Heart left ventricle (tissue), 13 donors: ENCODE data around the gene MEST.

ENCODE experiments used
- POLR2A ChIP-seq, 2 donors: fragments of 450-650 bp; IDR thresholded peaks; one replicate each; pipeline ENCODE4 v1.6.1; 2017; ENCODE audit warnings: antibody characterized with exemption in 2 of 2, mild to moderate bottlenecking in 2 of 2, moderate library complexity in 2 of 2
- TF ChIP-seq, protein P1 (sequence below), 12 donors: fragments of 200-600 bp; sonication (generic) in 4 of 12; IDR thresholded peaks; one replicate each; pipeline versions ENCODE4 v1.5.0 to v1.8.0; 2018 to 2022; ENCODE audit warnings: antibody characterized with exemption in 12 of 12, mild to moderate bottlenecking in 5 of 12
- donor health status: ischemic (EF 13 %, LVEDD 7.1; RV severe dilation, severe dysfunction).
- donor health status: DM: no; HTN: yes; CAD: no.
- donor health status: DM: no; HTN: no; CAD: no.
- donor health status: ischemic (EF 25% LVEDD 6.9; RV normal size, moderate dysfunction).
- donor health status: ischemic (EF 25% LVEDD 5.7; RV mildly dilated, moderate dysfunction).
- donor health status: ischemic (EF 35%, LVEDD 5.7; RV mildly dilated, moderate dysfunction).
- donor health status: nonischemic (EF 11% LVEDD 7.7; RV severe dilation, severe dysfunction).
- donor health status: DM: yes; HTN: yes; CAD: no.
- donor health status: PGD.
- donor health status: ischemic (EF 29% LVEDD 5.4; RV normal size, mild dysfunction).
- donor health status: nonischemic (EF 23%, LVEDD 6.1; RV moderate dilation, normal function).

DNA sequence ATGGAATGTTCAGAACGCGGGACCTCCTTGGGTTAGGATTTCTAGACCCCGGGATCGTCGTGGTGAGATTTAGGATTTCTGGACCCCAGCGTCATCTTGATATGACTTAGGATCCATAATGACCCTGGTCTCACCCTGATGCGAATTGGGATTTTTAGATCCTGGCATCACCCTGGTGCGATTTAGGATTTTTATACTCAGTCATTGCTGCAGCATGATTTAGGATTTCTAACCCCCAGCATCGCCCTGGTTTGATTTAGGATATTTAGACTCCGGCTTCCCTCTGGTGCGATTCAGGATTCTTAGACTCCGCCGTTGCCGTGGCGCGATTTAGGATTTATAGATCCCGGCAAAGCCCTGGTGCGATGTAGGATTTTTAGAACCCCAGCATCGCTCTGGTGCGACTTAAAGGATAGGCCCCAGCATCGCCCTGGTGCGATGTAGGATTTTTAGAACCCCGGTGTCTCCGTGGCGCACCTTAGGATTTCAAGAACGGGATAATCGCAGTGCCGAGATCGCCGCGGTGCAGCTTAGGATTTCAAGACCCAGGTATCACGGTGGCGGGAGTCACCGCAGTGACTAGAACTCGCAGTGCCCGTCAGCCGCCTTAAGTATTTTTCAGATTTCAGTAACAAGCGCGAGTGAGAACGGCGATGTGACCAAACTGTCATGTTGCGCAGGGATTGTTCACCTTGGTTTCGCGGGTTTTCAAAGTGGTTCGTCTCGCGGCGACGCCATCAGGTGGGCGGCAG is 814 bp downstream of the MEST start:
- TF ChIP-seq, protein P1, sequence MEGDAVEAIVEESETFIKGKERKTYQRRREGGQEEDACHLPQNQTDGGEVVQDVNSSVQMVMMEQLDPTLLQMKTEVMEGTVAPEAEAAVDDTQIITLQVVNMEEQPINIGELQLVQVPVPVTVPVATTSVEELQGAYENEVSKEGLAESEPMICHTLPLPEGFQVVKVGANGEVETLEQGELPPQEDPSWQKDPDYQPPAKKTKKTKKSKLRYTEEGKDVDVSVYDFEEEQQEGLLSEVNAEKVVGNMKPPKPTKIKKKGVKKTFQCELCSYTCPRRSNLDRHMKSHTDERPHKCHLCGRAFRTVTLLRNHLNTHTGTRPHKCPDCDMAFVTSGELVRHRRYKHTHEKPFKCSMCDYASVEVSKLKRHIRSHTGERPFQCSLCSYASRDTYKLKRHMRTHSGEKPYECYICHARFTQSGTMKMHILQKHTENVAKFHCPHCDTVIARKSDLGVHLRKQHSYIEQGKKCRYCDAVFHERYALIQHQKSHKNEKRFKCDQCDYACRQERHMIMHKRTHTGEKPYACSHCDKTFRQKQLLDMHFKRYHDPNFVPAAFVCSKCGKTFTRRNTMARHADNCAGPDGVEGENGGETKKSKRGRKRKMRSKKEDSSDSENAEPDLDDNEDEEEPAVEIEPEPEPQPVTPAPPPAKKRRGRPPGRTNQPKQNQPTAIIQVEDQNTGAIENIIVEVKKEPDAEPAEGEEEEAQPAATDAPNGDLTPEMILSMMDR (IDR thresholded peaks at IDR 0.05), result no peak
- no peak for TF ChIP-seq POLR2A (IDR thresholded peaks at IDR 0.05)
